SK-N-SH (cell line): ENCODE results near the gene HIF3A. TPM values are rescaled to one million over a fixed set of nuclear protein-coding genes. Genes with fewer than 3 reads are reported as not detected.

Experiments
- CTCF ChIA-PET: fragments of 300-600, 350-600 bp; formaldehyde crosslinking; extraction: SDS; loops from one replicate; lab custom pipeline; 2021; lab: Yijun Ruan, JAX
- POLR2A ChIA-PET: fragments of 350-600 bp; sonication (Branson Sonifier 250); formaldehyde crosslinking; extraction: SDS; loops from one replicate; lab custom pipeline; 2020; ENCODE audit warnings: antibody characterized with exemption, inconsistent platforms; lab: Yijun Ruan, JAX
- DNase-seq: peaks from one replicate; pipeline ENCODE4 v3.0.0; 2012
- H2AFZ ChIP-seq: fragments of 200-600 bp; sonication (generic); 2 replicates; pipeline ENCODE4 v1.8.1; 2016; ENCODE audit warnings: antibody characterized with exemption, mild to moderate bottlenecking, low read depth
- H3F3A ChIP-seq: fragments of 200-600 bp; sonication (generic); replicated peaks from 2 replicates; pipeline ENCODE3; 2016; ENCODE audit warnings: antibody characterized with exemption, mild to moderate bottlenecking; ENCODE audit not compliant: insufficient read depth
- H3K27ac ChIP-seq, 2 experiments: fragments of 200-500 bp in 1 of 2; fragments of 200-600 bp in 1 of 2; sonication (Bioruptor generic) in 1 of 2; sonication (generic), shearing (Covaris generic) in 1 of 2; 2 replicates each; pipeline versions ENCODE4 v1.5.1 to v1.6.1; 2014 to 2016; ENCODE audit warnings: low read depth in 2 of 2, inconsistent platforms in 1 of 2, low read length in 1 of 2, mild to moderate bottlenecking in 1 of 2, mixed read lengths in 1 of 2
- H3K27me3 ChIP-seq: fragments of 200-600 bp; sonication (generic), shearing (Covaris generic); 2 replicates; pipeline ENCODE4 v1.6.1; 2016; ENCODE audit warnings: mixed run types; ENCODE audit not compliant: insufficient read depth
- H3K36me3 ChIP-seq, 2 experiments: fragments of 200-500 bp in 1 of 2; fragments of 200-600 bp in 1 of 2; sonication (Bioruptor generic) in 1 of 2; sonication (generic) in 1 of 2; replicated peaks in 1 of 2; 2 replicates each; pipeline versions ENCODE3 to v1.5.1; 2014 to 2016; ENCODE audit warnings: low read length in 1 of 2, mild to moderate bottlenecking in 1 of 2; ENCODE audit not compliant: insufficient read depth in 2 of 2, control insufficient read depth in 1 of 2
- H3K4me1 ChIP-seq, 2 experiments: fragments of 200-500 bp in 1 of 2; fragments of 200-600 bp in 1 of 2; sonication (Bioruptor generic) in 1 of 2; sonication (generic), shearing (Covaris generic) in 1 of 2; 2 replicates each; pipeline versions ENCODE4 v1.5.1 to v1.6.1; 2014 to 2016; ENCODE audit warnings: low read depth in 1 of 2, low read length in 1 of 2, mixed run types in 1 of 2; ENCODE audit not compliant: insufficient read depth in 2 of 2, control insufficient read depth in 1 of 2
- H3K4me2 ChIP-seq: fragments of 200-600 bp; sonication (generic), shearing (Covaris generic); 2 replicates; pipeline ENCODE4 v1.6.1; 2017; ENCODE audit warnings: mixed run types
- H3K4me3 ChIP-seq, 2 experiments: fragments of 200-500 bp in 1 of 2; fragments of 200-600 bp in 1 of 2; sonication (Bioruptor generic) in 1 of 2; sonication (generic), shearing (Covaris generic) in 1 of 2; 2 replicates each; pipeline versions ENCODE4 v1.5.1 to v1.8.1; 2014 to 2016; ENCODE audit warnings: low read depth in 2 of 2, inconsistent platforms in 1 of 2, low read length in 1 of 2, mild to moderate bottlenecking in 1 of 2, mixed read lengths in 1 of 2, moderate library complexity in 1 of 2
- H3K79me2 ChIP-seq: fragments of 200-600 bp; sonication (generic); 2 replicates; pipeline ENCODE4 v1.8.1; 2017; ENCODE audit warnings: mild to moderate bottlenecking; ENCODE audit not compliant: insufficient read depth
- H3K9ac ChIP-seq: fragments of 200-600 bp; sonication (generic); 2 replicates; pipeline ENCODE4 v1.6.1; 2017; ENCODE audit warnings: mixed run types
- H3K9me2 ChIP-seq: fragments of 200-600 bp; sonication (generic); 2 replicates; pipeline ENCODE4 v1.6.1; 2017; ENCODE audit warnings: mixed run types
- H3K9me3 ChIP-seq: fragments of 200-600 bp; sonication (generic); 2 replicates; pipeline ENCODE4 v1.6.1; 2017; ENCODE audit warnings: mixed run types, mild to moderate bottlenecking, moderate library complexity
- H4K20me1 ChIP-seq: fragments of 200-600 bp; sonication (generic); 2 replicates; pipeline ENCODE4 v1.6.1; 2017; ENCODE audit warnings: mild to moderate bottlenecking, mixed run types; ENCODE audit not compliant: insufficient read depth
- CHD2 ChIP-seq: fragments of 150-350 bp; IDR thresholded peaks from 2 replicates; pipeline ENCODE4 v1.6.1; 2018; ENCODE audit warnings: low read length; ENCODE audit not compliant: partially characterized antibody
- ELF1 ChIP-seq: IDR thresholded peaks from 2 replicates; pipeline ENCODE4 v1.4.0; 2012
- EP300 ChIP-seq, 2 experiments: IDR thresholded peaks; 2 replicates each; pipeline versions ENCODE4 v1.4.0 to v1.6.1; 2012; ENCODE audit warnings: borderline replicate concordance in 1 of 2, low read depth in 1 of 2, low read length in 1 of 2
- JUND ChIP-seq: IDR thresholded peaks from 2 replicates; pipeline ENCODE4 v1.4.0; 2012
- MAX ChIP-seq: IDR thresholded peaks from 2 replicates; pipeline ENCODE4 v1.4.0; 2012; ENCODE audit warnings: low read depth
- NFIC ChIP-seq: IDR thresholded peaks from 2 replicates; pipeline ENCODE4 v1.4.0; 2012; ENCODE audit warnings: borderline replicate concordance
- NRF1 ChIP-seq: IDR thresholded peaks from 2 replicates; pipeline ENCODE4 v1.6.1; 2012; ENCODE audit warnings: low read depth, mild to moderate bottlenecking, low read length
- POLR2AphosphoS5 ChIP-seq: IDR thresholded peaks from 2 replicates; pipeline ENCODE4 v1.6.1; 2012; ENCODE audit warnings: low read depth, low read length
- RCOR1 ChIP-seq: fragments of 150-350 bp; IDR thresholded peaks from 2 replicates; pipeline ENCODE4 v1.6.1; 2017; ENCODE audit warnings: antibody characterized with exemption, low read length
- TAF1 ChIP-seq: IDR thresholded peaks from 2 replicates; pipeline ENCODE4 v1.6.1; 2012; ENCODE audit warnings: low read depth, mild to moderate bottlenecking, low read length, moderate library complexity, borderline replicate concordance
- USF2 ChIP-seq: fragments of 150-350 bp; IDR thresholded peaks from 2 replicates; pipeline ENCODE4 v1.6.1; 2017; ENCODE audit warnings: antibody characterized with exemption, low read length, low read depth, borderline replicate concordance
- WGBS: methylation state at CpG from one replicate; pipeline ENCODE4 v1.1.6; 2017; ENCODE audit warnings: low lambda C conversion rate; 5-methylcytosine and 5-hydroxymethylcytosine counted together
- polyA plus RNA-seq, 3 experiments: library from polyadenylated mRNA; depleted of rRNA; stranded (reverse); fragments of >200 nt; gene quantifications; 2 replicates each; pipeline ENCODE4 v1.2.3, GENCODE V29; 2012
- TF ChIP-seq, protein P1 (sequence below): fragments of 150-350 bp; IDR thresholded peaks from 2 replicates; pipeline ENCODE4 v1.6.1; 2016; ENCODE audit warnings: mild to moderate bottlenecking, low read depth, low read length
- TF ChIP-seq, protein P2 (sequence below): IDR thresholded peaks from 2 replicates; pipeline ENCODE4 v1.4.0; 2012; ENCODE audit warnings: low read depth, borderline replicate concordance

The HIF3A gene
- polyA plus RNA-seq, 1 of the 3 experiments (the other 2 are of a cell fraction) = 0.92 TPM

DNA sequence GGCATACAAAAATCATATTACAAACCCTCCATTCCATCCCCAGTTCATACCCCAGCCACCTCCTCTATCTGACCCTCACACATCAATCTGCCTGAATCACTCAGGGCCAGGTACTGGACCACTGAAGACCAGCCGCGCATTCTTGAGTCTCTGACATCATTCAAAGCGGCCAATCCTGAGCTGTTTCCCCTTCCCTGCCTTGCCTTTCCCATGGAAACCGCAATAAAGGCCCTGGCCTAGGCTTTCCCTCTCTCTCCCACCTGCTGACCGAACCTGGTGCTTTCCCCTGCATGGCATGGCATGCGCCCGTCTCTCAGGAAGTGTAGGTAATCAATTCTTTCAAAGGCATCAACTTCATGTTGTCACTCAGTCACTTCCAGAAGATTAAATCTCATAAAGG lies 17.7 kb upstream of the HIF3A start:
- no peaks in the 10 kb centered on the region for H3K36me3 ChIP-seq
- POLR2A ChIA-PET = no interaction called here
- no peak for TF ChIP-seq NRF1
- TF ChIP-seq POLR2AphosphoS5 = no peak
- TF ChIP-seq CHD2 = no peak
- no peak for TF ChIP-seq TAF1
- no peak for TF ChIP-seq EP300 (IDR thresholded peaks at IDR 0.05; ENCODE audit: borderline replicate concordance in 1 of 2, low read depth in 1 of 2, low read length in 1 of 2)
- WGBS = 83% methylated on average over 7 of the region's 7 CpGs
- no peaks in the 10 kb centered on the region for H3K79me2 ChIP-seq
- H3K27me3 ChIP-seq = no peaks in the 10 kb centered on the region; the same call in 1 of the 2 replicates
- H2AFZ ChIP-seq = no peak overlapping the region
- H3K9me2 ChIP-seq = no peaks in the 10 kb centered on the region
- H3K27ac ChIP-seq = no peak overlapping the region
- H3F3A ChIP-seq = no peaks in the 10 kb centered on the region
- H3K4me1 ChIP-seq = no peaks in the 10 kb centered on the region
- no peaks in the 10 kb centered on the region for H3K9me3 ChIP-seq
- CTCF ChIA-PET = interaction anchor here (2.4 to 7.2 kb wide), 6 partner anchors 10 to 234 kb away, joined by 13 to 78 read pairs (median 30); partner anchors contain the start of gene HIF3A
- H3K9ac ChIP-seq = no peak overlapping the region
- DNase-seq = no peak
- H3K4me3 ChIP-seq = no peak overlapping the region
- no peaks in the 10 kb centered on the region for H4K20me1 ChIP-seq
- H3K4me2 ChIP-seq = no peak overlapping the region

GRCh38 chr19:46283771-46284170 lies 13.1 kb upstream of the HIF3A start:
- no peaks in the 10 kb centered on the region for H3K79me2 ChIP-seq
- 91% methylated on average over 4 of the region's 4 CpGs for WGBS
- no peak for TF ChIP-seq MAX
- TF ChIP-seq, protein P1, sequence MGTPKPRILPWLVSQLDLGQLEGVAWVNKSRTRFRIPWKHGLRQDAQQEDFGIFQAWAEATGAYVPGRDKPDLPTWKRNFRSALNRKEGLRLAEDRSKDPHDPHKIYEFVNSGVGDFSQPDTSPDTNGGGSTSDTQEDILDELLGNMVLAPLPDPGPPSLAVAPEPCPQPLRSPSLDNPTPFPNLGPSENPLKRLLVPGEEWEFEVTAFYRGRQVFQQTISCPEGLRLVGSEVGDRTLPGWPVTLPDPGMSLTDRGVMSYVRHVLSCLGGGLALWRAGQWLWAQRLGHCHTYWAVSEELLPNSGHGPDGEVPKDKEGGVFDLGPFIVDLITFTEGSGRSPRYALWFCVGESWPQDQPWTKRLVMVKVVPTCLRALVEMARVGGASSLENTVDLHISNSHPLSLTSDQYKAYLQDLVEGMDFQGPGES = no peak
- no peak for TF ChIP-seq NFIC
- no peak for TF ChIP-seq JUND
- TF ChIP-seq, protein P2, sequence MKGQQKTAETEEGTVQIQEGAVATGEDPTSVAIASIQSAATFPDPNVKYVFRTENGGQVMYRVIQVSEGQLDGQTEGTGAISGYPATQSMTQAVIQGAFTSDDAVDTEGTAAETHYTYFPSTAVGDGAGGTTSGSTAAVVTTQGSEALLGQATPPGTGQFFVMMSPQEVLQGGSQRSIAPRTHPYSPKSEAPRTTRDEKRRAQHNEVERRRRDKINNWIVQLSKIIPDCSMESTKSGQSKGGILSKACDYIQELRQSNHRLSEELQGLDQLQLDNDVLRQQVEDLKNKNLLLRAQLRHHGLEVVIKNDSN = no peak
- no peak for TF ChIP-seq RCOR1
- TF ChIP-seq ELF1 = no peak
- no peak for TF ChIP-seq USF2
- H3K4me2 ChIP-seq = no peak overlapping the region
- H3K4me1 ChIP-seq = no peaks in the 10 kb centered on the region
- no peak overlapping the region for H3K27ac ChIP-seq
- POLR2A ChIA-PET = no interaction called here
- H2AFZ ChIP-seq = no peak overlapping the region
- no peaks in the 10 kb centered on the region; the same call in 1 of the 2 replicates for H3K27me3 ChIP-seq
- H3K9ac ChIP-seq = no peak overlapping the region
- H3K9me3 ChIP-seq = no peaks in the 10 kb centered on the region
- CTCF ChIA-PET = interaction anchor here (1.0 to 7.2 kb wide), 5 partner anchors 12 to 112 kb away, joined by 3 to 78 read pairs (median 41); partner anchors contain the start of gene HIF3A
- no peak for DNase-seq
- H3F3A ChIP-seq = peaks cover 10% of the 10 kb centered on the region
- no peaks in the 10 kb centered on the region for H3K36me3 ChIP-seq
- H3K9me2 ChIP-seq = no peaks in the 10 kb centered on the region
- no peak overlapping the region for H3K4me3 ChIP-seq
- H4K20me1 ChIP-seq = no peaks in the 10 kb centered on the region
